ENCODE results near the gene NOC2L.

GRCh38 chr1:905071-905749 is 53.8 kb downstream of the NOC2L start:
- TF ChIP-seq CTCF (IDR thresholded peaks at IDR 0.05) (no peak), POLR2A (IDR thresholded peaks at IDR 0.05) (no peak), EP300 (IDR thresholded peaks at IDR 0.05) (no peak)

Data from ovary (tissue), 3 donors.